Mucosa of descending colon (tissue), 3 donors: ENCODE data around the gene PIM3. TPM values are rescaled to one million over a fixed set of nuclear protein-coding genes. Genes with fewer than 3 reads are reported as not detected.

Experiments
- ATAC-seq: fragments of 200-7000 bp; cut with Tn5 transposase; one replicate; pipeline ENCODE4 v1.9.1; 2020; ENCODE audit warnings: mild to moderate bottlenecking, moderate library complexity
- DNase-seq, 3 donors: peaks; one replicate each; pipeline ENCODE4 v3.0.0-alpha.2; 2020
- H3K36me3 ChIP-seq: fragments of 200-600 bp; one replicate; pipeline ENCODE4 v1.8.0; 2021; ENCODE audit warnings: low read depth, mild to moderate bottlenecking
- H3K4me1 ChIP-seq: fragments of 200-600 bp; one replicate; pipeline ENCODE4 v1.8.0; 2021; ENCODE audit warnings: low read depth, mild to moderate bottlenecking
- H3K4me3 ChIP-seq: fragments of 200-600 bp; one replicate; pipeline ENCODE4 v1.8.0; 2021; ENCODE audit warnings: mild to moderate bottlenecking
- H3K9me3 ChIP-seq: fragments of 200-600 bp; one replicate; pipeline ENCODE4 v1.8.0; 2021; ENCODE audit warnings: mild to moderate bottlenecking
- intact Hi-C, 2 donors: fragments of 100-400 bp; cut with DNase I in 1 of 2; cut with micrococcal nuclease in 1 of 2; formaldehyde crosslinking; loops; one replicate each; pipeline versions ENCODE4 v1.11.0 to v1.11.1; 2022; cut with DNase I, micrococcal nuclease
- total RNA-seq, 3 donors: library from RNA; stranded (reverse); fragmentation: NEBNext Ultra II Directional in 2 of 3; extraction: Animal tissue kit (Norgen Biotek cat#: 25700) in 2 of 3; gene quantifications; one replicate each; pipeline versions ENCODE4 v1.2.1 to v1.2.4, GENCODE V29; 2021 to 2023
- TF ChIP-seq, protein P1 (sequence below): fragments of 200-600 bp; IDR thresholded peaks from one replicate; pipeline ENCODE4 v1.8.0; 2022; ENCODE audit warnings: antibody characterized with exemption, mild to moderate bottlenecking
- donor health status: DM: no; HTN: no; CAD: no; lungs with moderate emphysema.
- donor health status: DM: no; HTN: no; CAD: no.
- donor health status: DM: no; HTN: yes; CAD: no.

The PIM3 gene
- total RNA-seq, 3 donors from 2014 or later = 56.4 to 106 (median 58.7) TPM

DNA sequence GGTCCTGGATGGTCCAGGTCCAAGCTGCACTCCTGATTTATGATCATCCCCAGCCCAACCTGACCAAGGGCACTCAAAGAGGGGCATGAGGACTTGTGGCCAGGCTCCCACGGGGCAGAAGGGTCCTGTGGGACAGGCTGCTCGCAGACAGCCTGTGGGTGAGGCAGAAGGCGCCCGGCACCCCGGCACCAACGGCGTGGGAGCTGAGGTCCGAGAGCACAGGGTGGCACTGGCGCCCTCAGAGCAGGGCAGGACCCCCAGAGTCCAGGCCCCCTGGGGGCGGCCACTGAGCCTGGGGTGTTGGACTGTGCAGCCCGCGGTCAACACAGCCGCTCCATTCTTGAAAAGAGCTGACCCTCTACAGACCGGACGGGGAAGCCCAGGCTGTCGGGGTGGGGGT lies 48.7 kb downstream of the PIM3 start:
- no peaks in the 10 kb centered on the region for H3K9me3 ChIP-seq
- peaks cover 8% of the 10 kb centered on the region for H3K4me1 ChIP-seq
- intact Hi-C loops = no loop called here
- no peak for ATAC-seq
- TF ChIP-seq, protein P1, sequence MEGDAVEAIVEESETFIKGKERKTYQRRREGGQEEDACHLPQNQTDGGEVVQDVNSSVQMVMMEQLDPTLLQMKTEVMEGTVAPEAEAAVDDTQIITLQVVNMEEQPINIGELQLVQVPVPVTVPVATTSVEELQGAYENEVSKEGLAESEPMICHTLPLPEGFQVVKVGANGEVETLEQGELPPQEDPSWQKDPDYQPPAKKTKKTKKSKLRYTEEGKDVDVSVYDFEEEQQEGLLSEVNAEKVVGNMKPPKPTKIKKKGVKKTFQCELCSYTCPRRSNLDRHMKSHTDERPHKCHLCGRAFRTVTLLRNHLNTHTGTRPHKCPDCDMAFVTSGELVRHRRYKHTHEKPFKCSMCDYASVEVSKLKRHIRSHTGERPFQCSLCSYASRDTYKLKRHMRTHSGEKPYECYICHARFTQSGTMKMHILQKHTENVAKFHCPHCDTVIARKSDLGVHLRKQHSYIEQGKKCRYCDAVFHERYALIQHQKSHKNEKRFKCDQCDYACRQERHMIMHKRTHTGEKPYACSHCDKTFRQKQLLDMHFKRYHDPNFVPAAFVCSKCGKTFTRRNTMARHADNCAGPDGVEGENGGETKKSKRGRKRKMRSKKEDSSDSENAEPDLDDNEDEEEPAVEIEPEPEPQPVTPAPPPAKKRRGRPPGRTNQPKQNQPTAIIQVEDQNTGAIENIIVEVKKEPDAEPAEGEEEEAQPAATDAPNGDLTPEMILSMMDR = no peak
- DNase-seq = no peak
- no peak overlapping the region for H3K4me3 ChIP-seq
- no peaks in the 10 kb centered on the region for H3K36me3 ChIP-seq

DNA sequence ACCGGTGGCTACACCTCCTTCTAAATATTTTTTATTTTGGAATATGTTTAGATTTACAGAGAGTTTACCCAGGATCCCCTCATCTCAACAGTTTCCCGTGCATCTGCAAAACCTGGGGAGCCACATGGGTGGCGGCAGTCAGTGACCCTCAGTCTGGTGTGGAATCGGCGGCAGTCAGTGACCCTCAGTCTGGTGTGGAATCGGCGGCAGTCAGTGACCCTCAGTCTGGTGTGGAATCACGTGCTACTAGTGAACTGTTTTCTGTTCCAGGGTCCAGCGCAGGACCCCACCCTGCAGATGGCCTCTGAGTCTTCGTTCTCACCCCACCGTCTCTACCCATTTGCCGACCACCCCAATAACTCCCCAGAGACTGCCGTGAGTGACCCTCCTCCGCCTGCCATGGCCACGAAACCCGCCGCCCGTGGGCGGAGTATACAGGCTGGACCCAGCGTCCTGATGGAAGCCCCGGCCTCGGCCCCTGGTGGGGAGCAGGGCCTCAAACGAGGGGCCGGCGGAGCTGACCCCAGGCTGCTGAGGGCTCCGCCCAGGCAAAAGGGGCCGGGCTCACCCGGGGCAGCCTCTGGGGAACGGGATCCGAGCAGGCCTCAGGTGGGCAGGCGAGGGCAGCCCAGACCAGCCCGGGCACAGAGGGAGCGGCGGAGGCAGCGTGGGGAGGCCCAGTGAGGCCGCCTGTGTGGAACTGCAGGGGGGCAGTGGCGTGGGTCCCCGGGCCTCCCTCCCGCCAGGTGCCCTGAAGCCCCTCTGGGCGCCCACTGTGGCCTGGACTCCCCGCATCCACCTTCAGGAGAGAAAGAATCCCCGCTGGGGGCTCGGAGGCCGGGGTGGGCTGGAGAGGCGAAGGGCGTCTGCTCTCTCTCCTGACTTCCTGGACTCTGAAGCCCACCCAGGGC lies 49.4 kb downstream of the PIM3 start:
- Histone ChIP-seq H3K9me3 (no peaks in the 10 kb centered on the region), H3K4me1 (peaks cover 12% of the 10 kb centered on the region), H3K4me3 (no peak overlapping the region), H3K36me3 (no peaks in the 10 kb centered on the region)
- intact Hi-C loops = no loop called here
- TF ChIP-seq, protein P1 = no peak
- DNase-seq (peak in 2 of 3 donors; percentile 26 to 46), ATAC-seq (no peak)

GRCh38 chr22:50010676-50011446 lies 50.3 kb downstream of the PIM3 start:
- Histone ChIP-seq H3K36me3 (no peaks in the 10 kb centered on the region), H3K4me1 (peaks cover 13% of the 10 kb centered on the region), H3K4me3 (no peak overlapping the region), H3K9me3 (no peaks in the 10 kb centered on the region)
- peak in 2 of 3 donors; percentile 25 to 51 for DNase-seq
- TF ChIP-seq, protein P1 = no peak
- ATAC-seq = no peak
- intact Hi-C loops = no loop called here

DNA sequence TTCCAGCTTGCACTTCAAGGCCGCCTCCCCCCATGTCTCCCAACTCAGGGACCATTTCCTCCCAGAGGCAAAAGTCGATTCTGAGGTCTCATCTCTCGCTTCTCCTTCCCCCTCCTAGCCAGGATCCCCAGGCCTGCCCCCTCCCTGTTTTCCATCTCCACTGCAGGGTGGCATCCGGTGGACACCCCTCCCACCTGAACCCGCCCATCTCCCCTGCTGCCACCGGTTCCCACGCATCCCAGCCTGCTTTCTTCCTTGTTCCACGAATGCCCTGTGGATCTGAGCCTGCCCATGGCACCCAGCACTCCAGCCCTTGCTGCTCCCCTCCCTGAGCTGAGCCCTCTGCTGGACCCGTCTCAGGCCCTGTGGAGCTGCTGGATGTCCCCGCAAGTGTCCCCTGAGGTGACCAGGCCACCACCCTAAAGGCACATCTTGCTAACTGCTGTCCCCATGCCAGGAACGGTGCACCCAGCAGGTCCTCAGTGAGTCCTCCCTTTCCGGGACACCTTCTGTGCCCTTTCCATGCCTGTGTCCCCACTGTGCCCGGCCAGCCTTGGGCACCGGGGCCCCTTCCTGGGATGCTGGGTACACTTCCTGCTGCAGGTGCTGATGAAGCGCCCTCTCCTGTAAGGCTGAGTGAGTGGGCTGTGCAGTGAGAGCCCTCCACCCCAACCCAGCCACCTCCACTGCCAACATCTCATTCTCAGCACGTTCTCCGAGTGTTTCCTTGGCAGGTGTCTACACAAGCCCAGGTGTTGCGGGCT lies 51.1 kb downstream of the PIM3 start:
- Histone ChIP-seq H3K9me3 (no peaks in the 10 kb centered on the region), H3K4me3 (no peak overlapping the region), H3K36me3 (no peaks in the 10 kb centered on the region), H3K4me1 (peaks cover 13% of the 10 kb centered on the region)
- intact Hi-C loops = no loop called here
- TF ChIP-seq, protein P1 = no peak
- ATAC-seq (no peak), DNase-seq (no peak)
